Measurements from ENCODE around the gene MAGOH. TPM values are rescaled to one million over a fixed set of nuclear protein-coding genes. Genes with fewer than 3 reads are reported as not detected.

Gene MAGOH
- total and polyA plus RNA-seq, 10 of the 15 experiments (the other 5 are each of a cell fraction or from before 2014, with no cell fraction given): 62.6 to 261 (median 89.8) TPM

GRCh38 chr1:53196485-53197290 is 41.6 kb downstream of the MAGOH start, which contains the start of gene CPT2 (continued):
- TF ChIP-seq PAX8 (IDR thresholded peaks at IDR 0.05) (no peak), RAD21 (IDR thresholded peaks at IDR 0.05; ENCODE audit: insufficient read depth, low read depth, low read length) (no peak), SMAD1 (IDR thresholded peaks at IDR 0.05; ENCODE audit: low read depth, partially characterized antibody) (no peak), ZBTB11 (CRISPR knock-in tag; IDR thresholded peaks at IDR 0.05) (no peak), NR2C2 (IDR thresholded peaks at IDR 0.05; ENCODE audit: borderline replicate concordance, control insufficient read depth, insufficient read length, low read depth) (no peak), MTA3 (IDR thresholded peaks at IDR 0.05; ENCODE audit: borderline replicate concordance, low read length) (no peak), USF2 (IDR thresholded peaks at IDR 0.05; ENCODE audit: borderline replicate concordance, low read depth, low read length) (no peak), DPF2 (IDR thresholded peaks at IDR 0.05) (peak; percentile 93), NFXL1 (IDR thresholded peaks at IDR 0.05; ENCODE audit: borderline replicate concordance) (0 out of 2 replicates have a peak, but pooled peaks have one; percentile 53), ELK1 (IDR thresholded peaks at IDR 0.05; ENCODE audit: low read depth, low read length) (peak; percentile 95), NR2C1 (IDR thresholded peaks at IDR 0.05) (no peak), POU2F2 (IDR thresholded peaks at IDR 0.05; ENCODE audit: borderline replicate concordance, low read depth, low read length) (peak; percentile 70; the same call in 1 of the 3 replicates), NFIC (IDR thresholded peaks at IDR 0.05; ENCODE audit: low read depth, low read length) (peak; percentile 24; the same call in 1 of the 2 replicates), EZH2 (IDR thresholded peaks at IDR 0.05; ENCODE audit: borderline replicate concordance, control insufficient read depth, low read depth, low read length) (no peak), SKIL (IDR thresholded peaks at IDR 0.05; ENCODE audit: low read depth, poor library complexity, severe bottlenecking) (no peak), PAX5 (IDR thresholded peaks at IDR 0.05; ENCODE audit: borderline replicate concordance, low read depth, low read length) (no peak), NFYA (IDR thresholded peaks at IDR 0.05; ENCODE audit: borderline replicate concordance, low read depth, low read length) (no peak), ESRRA (IDR thresholded peaks at IDR 0.05; ENCODE audit: low read length) (no peak)

All from GM12878 (cell line).